ENCODE measurements around the gene RAC2. TPM values are rescaled to one million over a fixed set of nuclear protein-coding genes. Genes with fewer than 3 reads are reported as not detected.

RAC2 gene
- total RNA-seq, 4 donors from 2014 or later = 4.1 to 21.9 (median 7.2) TPM

GRCh38 chr22:37188901-37189466 is 55.1 kb downstream of the RAC2 start:
- Histone ChIP-seq H3K27me3 (no peaks in the 10 kb centered on the region), H3K4me3 (peak overlapping the region in 1 of 4 donors; percentile 43), H3K27ac (replicated peaks in 1 of 4) (peak overlapping the region; percentile 70 to 84 (median 77)), H3K4me1 (peaks cover 35 to 49% (median 46%) of the 10 kb centered on the region in 4 donors), H3K9me3 (no peaks in the 10 kb centered on the region), H3K36me3 (no peaks in the 10 kb centered on the region)
- no peak for DNase-seq (ENCODE audit: extremely low spot score)
- 71% methylated on average over 2 of the region's 2 CpGs for WGBS
- intact Hi-C loops (cut with DNase I) = loop anchor here (5.0 kb wide), 1 partner anchor 412 kb away; the partner anchor contains the start of gene IFT27
- TF ChIP-seq POLR2A (IDR thresholded peaks at IDR 0.05; ENCODE audit: low read depth) = no peak
- no peak for TF ChIP-seq POLR2AphosphoS5 (IDR thresholded peaks at IDR 0.05)
- no peak for TF ChIP-seq CTCF (IDR thresholded peaks at IDR 0.05)
- no peak for TF ChIP-seq EP300 (IDR thresholded peaks at IDR 0.05)

- no peaks in the 10 kb centered on the region for H3K9me3 ChIP-seq
- no peaks in the 10 kb centered on the region for H3K27me3 ChIP-seq
- peaks cover 35 to 48% (median 38%) of the 10 kb centered on the region in 4 donors for H3K4me1 ChIP-seq
- intact Hi-C loops (cut with DNase I) = loop anchor here (5.0 kb wide), 1 partner anchor 411 kb away; the partner anchor contains the start of gene IFT27
- TF ChIP-seq POLR2A (IDR thresholded peaks at IDR 0.05; ENCODE audit: low read depth) (no peak), POLR2AphosphoS5 (IDR thresholded peaks at IDR 0.05) (no peak), CTCF (IDR thresholded peaks at IDR 0.05) (no peak), EP300 (IDR thresholded peaks at IDR 0.05) (no peak)
- DNase-seq (ENCODE audit: extremely low spot score) = no peak
- H3K27ac ChIP-seq (replicated peaks in 1 of 4) = peak within 1 kb of the TSS; percentile 70 to 84 (median 77)
- WGBS = 22% methylated on average over 14 of the region's 17 CpGs
- H3K4me3 ChIP-seq = peak within 1 kb of the TSS; percentile 38 to 54 (median 42)
- no peaks in the 10 kb centered on the region for H3K36me3 ChIP-seq
Observed at GRCh38 chr22:37187891-37188761, 55.9 kb downstream of the RAC2 start, which contains the start of gene C1QTNF6. TSS of gene C1QTNF6 (minus strand) at chr22:37188247. CDS start at chr22:37188213, 34 bp downstream.

GRCh38 chr22:37187552-37187890 is 56.5 kb downstream of the RAC2 start:
- intact Hi-C loops (cut with DNase I) = loop anchor here (5.0 kb wide), 1 partner anchor 410 kb away; the partner anchor contains the start of gene IFT27
- H3K27ac ChIP-seq (replicated peaks in 1 of 4) = peak overlapping the region; percentile 70 to 84 (median 77)
- TF ChIP-seq EP300 (IDR thresholded peaks at IDR 0.05) (no peak), POLR2AphosphoS5 (IDR thresholded peaks at IDR 0.05) (no peak), CTCF (IDR thresholded peaks at IDR 0.05) (no peak), POLR2A (IDR thresholded peaks at IDR 0.05; ENCODE audit: low read depth) (no peak)
- no peak for DNase-seq (ENCODE audit: extremely low spot score)
- H3K27me3 ChIP-seq = no peaks in the 10 kb centered on the region
- 10% methylated on average over 5 of the region's 5 CpGs for WGBS
- peaks cover 35 to 48% (median 36%) of the 10 kb centered on the region in 4 donors for H3K4me1 ChIP-seq
- peaks cover 0 to 2% (median 0%) of the 10 kb centered on the region in 4 donors for H3K36me3 ChIP-seq
- peak overlapping the region; percentile 38 to 54 (median 42) for H3K4me3 ChIP-seq
- H3K9me3 ChIP-seq = no peaks in the 10 kb centered on the region

- 56% methylated on average over 4 of the region's 4 CpGs for WGBS
- intact Hi-C loops (cut with DNase I) = loop anchor here (5.0 kb wide), 1 partner anchor 410 kb away; the partner anchor contains the start of gene IFT27
- TF ChIP-seq POLR2AphosphoS5 (IDR thresholded peaks at IDR 0.05) = no peak
- no peak for TF ChIP-seq CTCF (IDR thresholded peaks at IDR 0.05)
- no peak for TF ChIP-seq POLR2A (IDR thresholded peaks at IDR 0.05; ENCODE audit: low read depth)
- no peak for TF ChIP-seq EP300 (IDR thresholded peaks at IDR 0.05)
- Histone ChIP-seq H3K9me3 (no peaks in the 10 kb centered on the region), H3K4me3 (peak overlapping the region in 3 of 4 donors; percentile 14 to 43 (median 38)), H3K36me3 (peaks cover 0 to 6% (median under 1%) of the 10 kb centered on the region in 4 donors), H3K4me1 (peaks cover 35 to 48% (median 36%) of the 10 kb centered on the region in 4 donors), H3K27ac (replicated peaks in 1 of 4) (peak overlapping the region; percentile 70 to 84 (median 77)), H3K27me3 (no peaks in the 10 kb centered on the region)
- DNase-seq (ENCODE audit: extremely low spot score) = no peak
Observed at GRCh38 chr22:37186997-37187522, 57.0 kb downstream of the RAC2 start.

Data from esophagus muscularis mucosa (tissue), 4 donors.